Fibroblast of the aortic adventitia (primary cell): Measurements from ENCODE around the gene ADGRG4. TPM values are rescaled to one million over a fixed set of nuclear protein-coding genes. Genes with fewer than 3 reads are reported as not detected.

ENCODE experiments used
- DNase-seq: peaks from one replicate; pipeline ENCODE4 v3.0.0-alpha.2; 2010; ENCODE audit warnings: low read depth
- H3K4me3 ChIP-seq: 2 replicates; pipeline ENCODE4 v1.5.1; 2011; ENCODE audit warnings: low read depth, mild to moderate bottlenecking, control low read depth, low read length, moderate library complexity
- CTCF ChIP-seq: IDR thresholded peaks from 2 replicates; pipeline ENCODE4 v1.5.1; 2011; ENCODE audit warnings: mild to moderate bottlenecking, low read length, control low read depth, inconsistent platforms; ENCODE audit not compliant: insufficient read depth
- total RNA-seq: library from RNA; depleted of rRNA; stranded (reverse); fragments of >200 nt; gene quantifications from 2 replicates; pipeline ENCODE4 v1.2.3, GENCODE V29; 2012; ENCODE audit warnings: low replicate concordance

The ADGRG4 gene
- total RNA-seq, 1 donor = not detected

- no peak for DNase-seq
- TF ChIP-seq CTCF = no peak
- H3K4me3 ChIP-seq = no peak overlapping the region
Measured at GRCh38 chrX:136303041-136303440, 2.3 kb downstream of the ADGRG4 start.

- DNase-seq = no peak
- H3K4me3 ChIP-seq = no peak overlapping the region
- no peak for TF ChIP-seq CTCF
Measured at GRCh38 chrX:136304493-136304892, 3.7 kb downstream of the ADGRG4 start.

GRCh38 chrX:136306182-136306581, 5.4 kb downstream of the ADGRG4 start:
- TF ChIP-seq CTCF = no peak
- no peak overlapping the region for H3K4me3 ChIP-seq
- DNase-seq = no peak

GRCh38 chrX:136307471-136307870, 6.7 kb downstream of the ADGRG4 start:
- no peak overlapping the region for H3K4me3 ChIP-seq
- no peak for DNase-seq
- TF ChIP-seq CTCF = no peak

- no peak for TF ChIP-seq CTCF
- DNase-seq = peak; percentile 2
- H3K4me3 ChIP-seq = no peak overlapping the region
Measured at GRCh38 chrX:136310411-136310810, 9.6 kb downstream of the ADGRG4 start.

- no peak for TF ChIP-seq CTCF
- DNase-seq = no peak
Measured at GRCh38 chrX:136318156-136318555, 17.4 kb downstream of the ADGRG4 start.

GRCh38 chrX:136318895-136319597, 18.3 kb downstream of the ADGRG4 start:
- H3K4me3 ChIP-seq = no peak overlapping the region
- DNase-seq = no peak
- no peak for TF ChIP-seq CTCF

More at GRCh38 chrX:136318156-136318555, 17.4 kb downstream of the ADGRG4 start:
- H3K4me3 ChIP-seq = no peak overlapping the region
